ENCODE data around the gene CFAP141. TPM values are rescaled to one million over a fixed set of nuclear protein-coding genes. Genes with fewer than 3 reads are reported as not detected.
"Not testable (repeated sequence)": the region's sequence is repeated elsewhere in the genome, so short reads cannot be mapped to it uniquely, and the experiment has no call there.

CFAP141 gene
- polyA plus RNA-seq (2013, experiment 1 of 2) = not detected
- polyA plus RNA-seq (2013, experiment 2 of 2) = not detected

DNA sequence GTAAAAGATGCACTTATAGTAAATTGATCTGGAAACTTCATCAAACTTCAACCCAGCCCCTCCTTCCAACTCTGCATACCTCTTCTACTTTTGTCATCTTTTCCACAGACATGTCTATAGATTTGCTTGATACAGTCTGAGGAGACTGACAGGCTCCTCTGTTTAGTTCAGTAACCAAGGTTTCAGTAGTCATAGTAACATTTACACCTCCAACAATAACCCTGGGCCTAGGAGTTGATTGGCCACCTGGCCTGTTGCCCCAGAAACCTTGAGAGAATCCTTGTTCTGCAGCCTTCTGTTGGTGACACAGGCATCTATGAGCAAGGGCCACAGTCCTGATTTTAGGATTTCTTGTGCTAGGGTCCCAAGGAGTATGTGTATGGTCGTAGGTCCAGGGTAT lies at the start of gene CFAP141:
Gene CFAP141 (minus strand): TSS at position 138 of the 400 bp plus-strand sequence. CDS start 26 bp downstream, at position 112.
- Histone ChIP-seq H3K36me3 (ENCODE audit: insufficient read depth, low read length) (peaks cover 52% of the 10 kb centered on the region), H3K27me3 (ENCODE audit: insufficient read depth, low read length) (no peaks in the 10 kb centered on the region), H3K9ac (ENCODE audit: low read depth, low read length) (no peak within 1 kb of the TSS), H3K27ac (ENCODE audit: low read depth, low read length) (no peak within 1 kb of the TSS), H3K4me3 (ENCODE audit: low read length) (no peak within 1 kb of the TSS), H3K9me3 (ENCODE audit: insufficient read depth, low read depth, low read length) (no peaks in the 10 kb centered on the region), H3K4me1 (ENCODE audit: insufficient read depth, low read length) (no peaks in the 10 kb centered on the region)
- 86% methylated on average over 1 of the region's 1 CpG for WGBS

- no peaks in the 10 kb centered on the region for H3K9me3 ChIP-seq (ENCODE audit: insufficient read depth, low read depth, low read length)
- H3K27ac ChIP-seq (ENCODE audit: low read depth, low read length) = no peak overlapping the region
- H3K36me3 ChIP-seq (ENCODE audit: insufficient read depth, low read length) = peaks cover 99% of the 10 kb centered on the region
- no peaks in the 10 kb centered on the region for H3K27me3 ChIP-seq (ENCODE audit: insufficient read depth, low read length)
- no peak overlapping the region for H3K4me3 ChIP-seq (ENCODE audit: low read length)
- H3K9ac ChIP-seq (ENCODE audit: low read depth, low read length) = no peak overlapping the region
- over 99% methylated on average over 7 of the region's 7 CpGs for WGBS
- H3K4me1 ChIP-seq (ENCODE audit: insufficient read depth, low read length) = no peaks in the 10 kb centered on the region
Measured at GRCh38 chr1:154253671-154254070, 47.5 kb upstream of the CFAP141 start.

DNA sequence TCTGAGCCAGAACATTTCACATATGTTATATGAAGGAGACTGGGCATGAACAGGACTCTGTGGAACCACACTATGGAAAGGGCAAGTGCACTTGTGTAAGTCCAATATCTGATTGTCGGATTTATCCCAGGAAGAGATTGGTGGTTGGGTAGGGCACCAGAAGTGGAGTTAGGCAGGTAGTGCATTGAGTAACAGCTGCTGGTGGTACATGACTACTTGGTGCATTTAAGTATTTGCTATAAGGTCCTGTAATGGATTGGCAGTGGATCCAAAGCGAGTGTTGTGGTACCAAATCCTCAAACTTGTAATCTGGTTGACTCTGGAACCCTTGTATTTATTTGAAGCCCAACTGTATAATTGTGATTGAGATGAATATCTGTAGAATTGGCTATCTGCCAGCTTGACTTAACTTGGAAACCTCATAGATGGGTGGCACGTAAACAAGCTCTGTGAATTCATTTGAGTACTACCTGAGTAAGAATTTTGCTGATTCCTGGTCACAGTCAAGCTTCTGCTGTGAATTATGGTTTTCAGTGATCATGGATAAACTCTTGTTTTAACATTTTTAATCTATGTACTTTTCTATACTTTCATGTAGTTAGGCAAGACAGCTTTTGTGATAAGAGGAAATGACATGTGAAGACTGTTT lies 35.7 kb upstream of the CFAP141 start:
- no peaks in the 10 kb centered on the region for H3K4me1 ChIP-seq (ENCODE audit: insufficient read depth, low read length)
- H3K36me3 ChIP-seq (ENCODE audit: insufficient read depth, low read length) = peaks cover 97% of the 10 kb centered on the region
- H3K9ac ChIP-seq (ENCODE audit: low read depth, low read length) = no peak overlapping the region
- no peak overlapping the region for H3K27ac ChIP-seq (ENCODE audit: low read depth, low read length)
- no peak overlapping the region for H3K4me3 ChIP-seq (ENCODE audit: low read length)
- H3K9me3 ChIP-seq (ENCODE audit: insufficient read depth, low read depth, low read length) = no peaks in the 10 kb centered on the region
- 95% methylated on average over 3 of the region's 3 CpGs for WGBS
- no peaks in the 10 kb centered on the region for H3K27me3 ChIP-seq (ENCODE audit: insufficient read depth, low read length)

- peaks cover 97% of the 10 kb centered on the region for H3K36me3 ChIP-seq (ENCODE audit: insufficient read depth, low read length)
- 95% methylated on average over 3 of the region's 3 CpGs for WGBS
- no peak overlapping the region for H3K27ac ChIP-seq (ENCODE audit: low read depth, low read length)
Measured at GRCh38 chr1:154240294-154240833, 34.2 kb upstream of the CFAP141 start.

GRCh38 chr1:154239491-154239890 lies 33.4 kb upstream of the CFAP141 start:
- no peaks in the 10 kb centered on the region for H3K4me1 ChIP-seq (ENCODE audit: insufficient read depth, low read length)
- no peak overlapping the region for H3K27ac ChIP-seq (ENCODE audit: low read depth, low read length)
- H3K27me3 ChIP-seq (ENCODE audit: insufficient read depth, low read length) = no peaks in the 10 kb centered on the region
- over 99% methylated on average over 3 of the region's 3 CpGs for WGBS
- peaks cover 97% of the 10 kb centered on the region for H3K36me3 ChIP-seq (ENCODE audit: insufficient read depth, low read length)
- H3K4me3 ChIP-seq (ENCODE audit: low read length) = no peak overlapping the region
- no peak overlapping the region for H3K9ac ChIP-seq (ENCODE audit: low read depth, low read length)
- no peaks in the 10 kb centered on the region for H3K9me3 ChIP-seq (ENCODE audit: insufficient read depth, low read depth, low read length)

More at GRCh38 chr1:154240294-154240833, 34.2 kb upstream of the CFAP141 start:
- no peak overlapping the region for H3K9ac ChIP-seq (ENCODE audit: low read depth, low read length)
- H3K4me1 ChIP-seq (ENCODE audit: insufficient read depth, low read length) = no peaks in the 10 kb centered on the region
- H3K9me3 ChIP-seq (ENCODE audit: insufficient read depth, low read depth, low read length) = no peaks in the 10 kb centered on the region
- no peak overlapping the region for H3K4me3 ChIP-seq (ENCODE audit: low read length)
- no peaks in the 10 kb centered on the region for H3K27me3 ChIP-seq (ENCODE audit: insufficient read depth, low read length)

- Histone ChIP-seq H3K9ac (ENCODE audit: low read depth, low read length) (no peak overlapping the region), H3K27me3 (ENCODE audit: insufficient read depth, low read length) (no peaks in the 10 kb centered on the region), H3K27ac (ENCODE audit: low read depth, low read length) (no peak overlapping the region), H3K4me1 (ENCODE audit: insufficient read depth, low read length) (no peaks in the 10 kb centered on the region), H3K36me3 (ENCODE audit: insufficient read depth, low read length) (peaks cover 92% of the 10 kb centered on the region), H3K9me3 (ENCODE audit: insufficient read depth, low read depth, low read length) (no peaks in the 10 kb centered on the region), H3K4me3 (ENCODE audit: low read length) (no peak overlapping the region)
- WGBS = 94% methylated on average over 6 of the region's 6 CpGs
Measured at GRCh38 chr1:154237880-154238506, 31.9 kb upstream of the CFAP141 start.

DNA sequence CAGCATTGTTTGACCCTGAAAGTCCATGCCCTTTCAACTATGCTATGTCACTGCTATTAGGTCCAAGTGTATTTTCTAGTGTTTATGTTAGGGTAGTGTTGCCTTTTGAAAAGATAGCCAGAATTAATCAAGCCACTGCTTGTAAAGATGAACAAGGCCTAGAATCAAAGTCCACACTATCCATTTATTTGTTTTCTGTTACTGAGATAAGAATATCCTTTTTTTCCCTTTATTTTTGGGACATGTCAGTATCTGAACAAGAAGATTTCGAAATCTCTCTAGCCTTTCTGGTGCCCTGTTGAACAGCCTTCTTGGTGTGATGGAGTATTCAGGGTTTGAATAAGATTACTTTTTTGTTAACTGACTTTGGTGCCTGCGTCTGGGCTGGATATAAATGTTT lies 31.3 kb upstream of the CFAP141 start:
- Histone ChIP-seq H3K27ac (ENCODE audit: low read depth, low read length) (no peak overlapping the region), H3K36me3 (ENCODE audit: insufficient read depth, low read length) (peaks cover 92% of the 10 kb centered on the region), H3K9ac (ENCODE audit: low read depth, low read length) (no peak overlapping the region), H3K4me3 (ENCODE audit: low read length) (no peak overlapping the region), H3K9me3 (ENCODE audit: insufficient read depth, low read depth, low read length) (no peaks in the 10 kb centered on the region), H3K4me1 (ENCODE audit: insufficient read depth, low read length) (no peaks in the 10 kb centered on the region), H3K27me3 (ENCODE audit: insufficient read depth, low read length) (no peaks in the 10 kb centered on the region)
- WGBS = 93% methylated on average over 2 of the region's 2 CpGs

DNA sequence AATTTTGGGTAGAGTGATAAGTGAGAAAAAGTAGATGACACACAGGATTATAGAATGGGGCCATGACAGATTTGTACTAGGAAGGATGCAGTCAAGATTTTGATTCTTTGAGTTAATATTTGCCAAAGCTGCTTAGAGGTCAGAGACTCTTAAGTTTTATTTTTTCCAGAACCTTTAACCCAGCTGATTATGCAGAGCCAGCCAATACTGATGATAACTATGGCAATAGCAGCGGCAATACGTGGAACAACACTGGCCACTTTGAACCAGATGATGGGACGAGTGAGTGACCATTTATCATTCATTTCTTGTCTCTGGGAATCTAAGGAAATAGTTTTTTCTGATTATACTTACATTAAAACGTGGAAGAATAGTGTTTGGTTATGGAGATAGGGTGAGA lies 30.7 kb upstream of the CFAP141 start:
- Histone ChIP-seq H3K9me3 (ENCODE audit: insufficient read depth, low read depth, low read length) (no peaks in the 10 kb centered on the region), H3K27ac (ENCODE audit: low read depth, low read length) (no peak overlapping the region), H3K9ac (ENCODE audit: low read depth, low read length) (no peak overlapping the region), H3K36me3 (ENCODE audit: insufficient read depth, low read length) (peaks cover 92% of the 10 kb centered on the region), H3K4me3 (ENCODE audit: low read length) (no peak overlapping the region), H3K27me3 (ENCODE audit: insufficient read depth, low read length) (no peaks in the 10 kb centered on the region), H3K4me1 (ENCODE audit: insufficient read depth, low read length) (no peaks in the 10 kb centered on the region)
- WGBS = 96% methylated on average over 4 of the region's 4 CpGs

- not testable (repeated sequence) for H3K27me3 ChIP-seq (ENCODE audit: insufficient read depth, low read length); H3K27ac ChIP-seq (ENCODE audit: low read depth, low read length); H3K4me3 ChIP-seq (ENCODE audit: low read length); H3K9ac ChIP-seq (ENCODE audit: low read depth, low read length); H3K4me1 ChIP-seq (ENCODE audit: insufficient read depth, low read length); H3K9me3 ChIP-seq (ENCODE audit: insufficient read depth, low read depth, low read length)
- 97% methylated on average over 12 of the region's 12 CpGs for WGBS
- peaks cover 94% of the 10 kb centered on the region for H3K36me3 ChIP-seq (ENCODE audit: insufficient read depth, low read length)
Measured at GRCh38 chr1:154233127-154233526, 27.0 kb upstream of the CFAP141 start.

DNA sequence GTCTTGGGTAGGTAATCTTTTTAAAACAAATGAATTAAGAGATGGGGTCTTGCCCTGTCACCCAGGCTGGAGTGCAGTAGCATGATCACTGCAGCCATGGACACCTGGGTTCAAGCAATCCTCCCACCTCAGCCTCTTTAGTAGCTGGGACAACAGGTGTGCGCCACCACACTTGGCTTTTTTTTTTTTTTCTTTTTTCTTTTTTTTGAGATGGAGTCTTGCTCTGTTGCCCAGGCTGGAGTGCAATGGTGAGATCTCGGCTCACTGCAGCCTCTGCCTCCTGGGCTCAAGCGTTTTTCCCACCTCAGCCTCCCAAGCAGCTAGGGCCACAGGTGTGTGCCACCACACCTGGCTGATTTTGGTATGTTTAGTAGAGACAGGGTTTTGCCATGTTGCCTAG lies 25.0 kb upstream of the CFAP141 start:
- H3K4me1 ChIP-seq (ENCODE audit: insufficient read depth, low read length) = not testable (repeated sequence)

DNA sequence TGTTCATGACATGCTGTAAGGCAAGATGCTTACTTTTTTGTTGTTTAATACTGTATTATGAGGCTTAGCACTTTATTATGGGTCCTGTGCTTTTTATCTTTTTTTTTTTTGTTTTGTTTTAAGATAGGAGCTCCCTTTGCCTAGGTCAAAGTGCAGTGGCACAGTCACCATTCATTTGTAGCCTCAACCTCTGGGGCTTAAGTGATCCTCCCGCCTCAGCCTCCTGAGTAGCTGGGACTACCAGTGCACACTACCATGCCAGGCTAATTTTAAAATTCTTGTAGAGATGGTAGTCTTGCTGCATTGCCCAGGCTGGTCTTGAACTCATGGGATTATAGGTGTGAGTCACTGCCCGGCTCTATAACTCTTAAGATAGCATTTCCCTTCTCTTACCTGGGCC lies 19.2 kb upstream of the CFAP141 start:
- 94% methylated on average over 2 of the region's 2 CpGs for WGBS
- Histone ChIP-seq H3K27ac (ENCODE audit: low read depth, low read length) (no peak overlapping the region), H3K27me3 (ENCODE audit: insufficient read depth, low read length) (no peaks in the 10 kb centered on the region), H3K9me3 (ENCODE audit: insufficient read depth, low read depth, low read length) (no peaks in the 10 kb centered on the region), H3K4me1 (ENCODE audit: insufficient read depth, low read length) (peaks cover 16% of the 10 kb centered on the region), H3K36me3 (ENCODE audit: insufficient read depth, low read length) (peaks cover 66% of the 10 kb centered on the region), H3K9ac (ENCODE audit: low read depth, low read length) (no peak overlapping the region), H3K4me3 (ENCODE audit: low read length) (no peak overlapping the region)

More for the DNA sequence above, 25.0 kb upstream of the CFAP141 start:
- peaks cover 93% of the 10 kb centered on the region for H3K36me3 ChIP-seq (ENCODE audit: insufficient read depth, low read length)
- H3K27me3 ChIP-seq (ENCODE audit: insufficient read depth, low read length); H3K9ac ChIP-seq (ENCODE audit: low read depth, low read length); H3K9me3 ChIP-seq (ENCODE audit: insufficient read depth, low read depth, low read length); H3K27ac ChIP-seq (ENCODE audit: low read depth, low read length); H3K4me3 ChIP-seq (ENCODE audit: low read length): not testable (repeated sequence)
- WGBS = 97% methylated on average over 2 of the region's 3 CpGs

Data from HUES64 (cell line).